Stimulated activated CD4-positive, alpha-beta T cell treated with anti-CD3 and anti-CD28 coated beads, TNF-alpha, amount 100 ng/mL, for 4 hours (primary cell): ENCODE data around the gene PIP4K2A.
"Not testable (repeated sequence)": the region's sequence is repeated elsewhere in the genome, so short reads cannot be mapped to it uniquely, and the experiment has no call there.

Experiments used
- DNase-seq, 3 experiments: peaks; one replicate each; pipeline ENCODE4 v3.0.0-alpha.2; 2020; ENCODE audit warnings: low read depth in 3 of 3

PIP4K2A gene

GRCh38 chr10:22719406-22720042 lies 5.1 kb upstream of the PIP4K2A start:
- DNase-seq, result no peak

- DNase-seq, result not testable (repeated sequence)
Measured at GRCh38 chr10:22718659-22719058, 4.3 kb upstream of the PIP4K2A start.

- DNase-seq, result no peak
Measured at GRCh38 chr10:22717728-22718127, 3.4 kb upstream of the PIP4K2A start.

- DNase-seq, result no peak
Measured at GRCh38 chr10:22716943-22717342, 2.6 kb upstream of the PIP4K2A start.

- DNase-seq, result no peak
Measured at GRCh38 chr10:22715290-22715625, 880 bp upstream of the PIP4K2A start.

- no peak for DNase-seq
Measured at GRCh38 chr10:22713853-22714478, 412 bp downstream of the PIP4K2A start.

- DNase-seq, result peak in 2 of 3 experiments; percentile 16
Measured at GRCh38 chr10:22712956-22713852, 1.2 kb downstream of the PIP4K2A start.

- no peak for DNase-seq
Measured at GRCh38 chr10:22712211-22712955, 2.0 kb downstream of the PIP4K2A start.

GRCh38 chr10:22711373-22711772 lies 3.0 kb downstream of the PIP4K2A start:
- no peak for DNase-seq

- DNase-seq, result peak in 1 of 3 experiments; percentile 4
Measured at GRCh38 chr10:22710139-22710745, 4.1 kb downstream of the PIP4K2A start.

- DNase-seq, result no peak
Measured at GRCh38 chr10:22708772-22709171, 5.6 kb downstream of the PIP4K2A start.

- DNase-seq, result no peak
Measured at GRCh38 chr10:22705527-22705926, 8.9 kb downstream of the PIP4K2A start.

- DNase-seq, result no peak
Measured at GRCh38 chr10:22704942-22705341, 9.4 kb downstream of the PIP4K2A start.

- no peak for DNase-seq
Measured at GRCh38 chr10:22704471-22704911, 9.9 kb downstream of the PIP4K2A start.

GRCh38 chr10:22702348-22702747 lies 12.0 kb downstream of the PIP4K2A start:
- no peak for DNase-seq

- no peak for DNase-seq
Measured at GRCh38 chr10:22701132-22701826, 13.1 kb downstream of the PIP4K2A start.

GRCh38 chr10:22700489-22700888 lies 13.9 kb downstream of the PIP4K2A start:
- no peak for DNase-seq

- no peak for DNase-seq
Measured at GRCh38 chr10:22699976-22700375, 14.4 kb downstream of the PIP4K2A start.

GRCh38 chr10:22698941-22699440 lies 15.4 kb downstream of the PIP4K2A start:
- no peak for DNase-seq

GRCh38 chr10:22697800-22698199 lies 16.6 kb downstream of the PIP4K2A start:
- DNase-seq, result no peak

- DNase-seq, result no peak
Measured at GRCh38 chr10:22697101-22697500, 17.3 kb downstream of the PIP4K2A start.
